ENCODE results near the gene REC8. TPM values are rescaled to one million over a fixed set of nuclear protein-coding genes. Genes with fewer than 3 reads are reported as not detected.
A peak's percentile ranks its signal among the peaks of the same experiment; 100 is the strongest.

Gene REC8
- polyA plus RNA-seq, 3 donors: 64.2 to 76.7 (median 67.2) TPM

GRCh38 chr14:24178399-24179178, 6.7 kb downstream of the REC8 start:
- DNase-seq (ENCODE audit: extremely low read depth in 1 of 11, low read depth in 9 of 11, low spot score in 4 of 11): no peak

GRCh38 chr14:24179294-24179960, 7.5 kb downstream of the REC8 start:
- no peak for DNase-seq (ENCODE audit: extremely low read depth in 1 of 11, low read depth in 9 of 11, low spot score in 4 of 11)

GRCh38 chr14:24179961-24180796, 8.3 kb downstream of the REC8 start:
- DNase-seq (ENCODE audit: extremely low read depth in 1 of 11, low read depth in 9 of 11, low spot score in 4 of 11): peak in 4 of 11 donors; percentile 20 to 62 (median 52)

- no peak for DNase-seq (ENCODE audit: extremely low read depth in 1 of 11, low read depth in 9 of 11, low spot score in 4 of 11)
Observed at GRCh38 chr14:24181371-24182077, 9.6 kb downstream of the REC8 start.

GRCh38 chr14:24182110-24182882, 10.4 kb downstream of the REC8 start:
- no peak for DNase-seq (ENCODE audit: extremely low read depth in 1 of 11, low read depth in 9 of 11, low spot score in 4 of 11)

GRCh38 chr14:24183014-24183481, 11.2 kb downstream of the REC8 start:
- no peak for DNase-seq (ENCODE audit: extremely low read depth in 1 of 11, low read depth in 9 of 11, low spot score in 4 of 11)

GRCh38 chr14:24184104-24184970, 12.5 kb downstream of the REC8 start:
- no peak for DNase-seq (ENCODE audit: extremely low read depth in 1 of 11, low read depth in 9 of 11, low spot score in 4 of 11)

- DNase-seq (ENCODE audit: extremely low read depth in 1 of 11, low read depth in 9 of 11, low spot score in 4 of 11): no peak
Observed at GRCh38 chr14:24185026-24185425, 13.1 kb downstream of the REC8 start.

- DNase-seq (ENCODE audit: extremely low read depth in 1 of 11, low read depth in 9 of 11, low spot score in 4 of 11): no peak
Observed at GRCh38 chr14:24185741-24186140, 13.9 kb downstream of the REC8 start.

- no peak for DNase-seq (ENCODE audit: extremely low read depth in 1 of 11, low read depth in 9 of 11, low spot score in 4 of 11)
Observed at GRCh38 chr14:24186831-24187538, 15.1 kb downstream of the REC8 start.

- DNase-seq (ENCODE audit: extremely low read depth in 1 of 11, low read depth in 9 of 11, low spot score in 4 of 11): no peak
Observed at GRCh38 chr14:24187539-24187915, 15.6 kb downstream of the REC8 start.

- DNase-seq (ENCODE audit: extremely low read depth in 1 of 11, low read depth in 9 of 11, low spot score in 4 of 11): peak in 10 of 11 donors; percentile 91 to 97 (median 94)
Observed at GRCh38 chr14:24188251-24189058, 16.6 kb downstream of the REC8 start, which contains the start of gene IPO4. Gene IPO4, minus strand, starts transcription at chr14:24188816. Its CDS starts 29 bp downstream, at chr14:24188787.

GRCh38 chr14:24189059-24189375, 17.1 kb downstream of the REC8 start:
- no peak for DNase-seq (ENCODE audit: extremely low read depth in 1 of 11, low read depth in 9 of 11, low spot score in 4 of 11)

GRCh38 chr14:24189460-24189859, 17.6 kb downstream of the REC8 start:
- DNase-seq (ENCODE audit: extremely low read depth in 1 of 11, low read depth in 9 of 11, low spot score in 4 of 11): no peak

GRCh38 chr14:24190416-24190815, 18.5 kb downstream of the REC8 start:
- DNase-seq (ENCODE audit: extremely low read depth in 1 of 11, low read depth in 9 of 11, low spot score in 4 of 11): no peak

GRCh38 chr14:24192933-24193332, 21.1 kb downstream of the REC8 start:
- DNase-seq (ENCODE audit: extremely low read depth in 1 of 11, low read depth in 9 of 11, low spot score in 4 of 11): no peak
